HEK293 (cell line): ENCODE results near the gene CCBE1.

Experiments
- CTCF ChIP-seq: fragments of 450-650 bp; formaldehyde crosslinking; IDR thresholded peaks from 2 replicates; pipeline ENCODE4 v1.5.1; 2016; ENCODE audit warnings: missing biosample characterization, missing genetic modification characterization
- SP3 ChIP-seq: fragments of 450-650 bp; formaldehyde crosslinking; IDR thresholded peaks from 2 replicates; pipeline ENCODE4 v1.5.1; 2016; ENCODE audit warnings: missing biosample characterization, missing genetic modification characterization
- ZNF133 ChIP-seq: fragments of 450-650 bp; formaldehyde crosslinking; IDR thresholded peaks from 2 replicates; pipeline ENCODE4 v1.5.1; 2016; ENCODE audit warnings: missing biosample characterization, missing genetic modification characterization
- ZNF214 ChIP-seq: fragments of 450-650 bp; formaldehyde crosslinking; IDR thresholded peaks from 2 replicates; pipeline ENCODE4 v1.5.1; 2017; ENCODE audit warnings: missing biosample characterization, mild to moderate bottlenecking, missing genetic modification characterization, borderline replicate concordance
- ZNF274 ChIP-seq, 2 experiments: fragments of 200-500 bp in 1 of 2; fragments of 450-650 bp in 1 of 2; sonication (Bioruptor generic) in 1 of 2; formaldehyde crosslinking in 1 of 2; IDR thresholded peaks; 2 replicates each; pipeline versions ENCODE4 v1.5.1 to v1.6.1; 2014 to 2016; ENCODE audit warnings: borderline replicate concordance in 1 of 2, inconsistent platforms in 1 of 2, low read length in 1 of 2, missing biosample characterization in 1 of 2, missing genetic modification characterization in 1 of 2
- ZNF488 ChIP-seq: fragments of 450-650 bp; formaldehyde crosslinking; IDR thresholded peaks from 2 replicates; pipeline ENCODE4 v1.5.1; 2016; ENCODE audit warnings: missing biosample characterization, missing genetic modification characterization
- ZNF549 ChIP-seq: fragments of 450-650 bp; IDR thresholded peaks from 2 replicates; pipeline ENCODE4 v1.5.1; 2018; ENCODE audit warnings: missing biosample characterization, missing genetic modification characterization, mild to moderate bottlenecking, inconsistent platforms, moderate library complexity
- ZNF747 ChIP-seq: fragments of 450-650 bp; formaldehyde crosslinking; IDR thresholded peaks from 2 replicates; pipeline ENCODE4 v1.5.1; 2016; ENCODE audit warnings: missing biosample characterization, missing genetic modification characterization
- TF ChIP-seq, protein P1 (sequence below): fragments of 450-650 bp; formaldehyde crosslinking; conservative IDR thresholded peaks from 2 replicates; pipeline ENCODE4 v1.5.1; 2016; ENCODE audit warnings: low read depth, missing biosample characterization, missing genetic modification characterization
- TF ChIP-seq, protein P2 (sequence below): fragments of 450-650 bp; formaldehyde crosslinking; IDR thresholded peaks from 2 replicates; pipeline ENCODE4 v1.5.1; 2017; ENCODE audit warnings: missing biosample characterization, missing genetic modification characterization
- TF ChIP-seq, protein P3 (sequence below): fragments of 450-650 bp; formaldehyde crosslinking; IDR thresholded peaks from 2 replicates; pipeline ENCODE4 v1.5.1; 2016; ENCODE audit warnings: missing biosample characterization, missing genetic modification characterization
- TF ChIP-seq, protein P4 (sequence below): fragments of 450-650 bp; formaldehyde crosslinking; IDR thresholded peaks from 2 replicates; pipeline ENCODE4 v1.5.1; 2016; ENCODE audit warnings: missing biosample characterization, missing genetic modification characterization
- TF ChIP-seq, protein P5 (sequence below): IDR thresholded peaks from 2 replicates; pipeline ENCODE4 v1.6.1; 2011; ENCODE audit warnings: mild to moderate bottlenecking, low read depth, low read length, borderline replicate concordance

DNA sequence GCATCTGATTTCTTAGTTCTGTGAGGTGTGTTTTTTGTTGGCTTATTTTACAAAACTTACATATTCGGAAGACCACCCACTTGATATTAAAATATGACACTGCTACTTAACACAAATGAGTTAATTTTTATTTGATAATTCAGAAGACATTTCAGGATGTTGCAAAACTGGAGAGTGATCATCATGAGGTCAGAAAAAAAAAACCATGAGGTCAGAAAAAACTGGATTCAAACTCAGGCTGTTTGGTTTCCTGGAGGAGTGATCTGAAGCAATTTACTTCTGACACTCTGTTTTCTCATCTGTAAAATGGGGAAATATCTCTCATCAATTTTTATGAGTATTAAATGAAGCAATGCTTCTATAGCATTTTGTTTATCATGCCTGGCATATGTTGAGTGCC, 1.8 kb upstream of the CCBE1 start:
- no peak for TF ChIP-seq ZNF214 (tag by site-specific recombination)
- TF ChIP-seq CTCF = no peak
- TF ChIP-seq, protein P1, sequence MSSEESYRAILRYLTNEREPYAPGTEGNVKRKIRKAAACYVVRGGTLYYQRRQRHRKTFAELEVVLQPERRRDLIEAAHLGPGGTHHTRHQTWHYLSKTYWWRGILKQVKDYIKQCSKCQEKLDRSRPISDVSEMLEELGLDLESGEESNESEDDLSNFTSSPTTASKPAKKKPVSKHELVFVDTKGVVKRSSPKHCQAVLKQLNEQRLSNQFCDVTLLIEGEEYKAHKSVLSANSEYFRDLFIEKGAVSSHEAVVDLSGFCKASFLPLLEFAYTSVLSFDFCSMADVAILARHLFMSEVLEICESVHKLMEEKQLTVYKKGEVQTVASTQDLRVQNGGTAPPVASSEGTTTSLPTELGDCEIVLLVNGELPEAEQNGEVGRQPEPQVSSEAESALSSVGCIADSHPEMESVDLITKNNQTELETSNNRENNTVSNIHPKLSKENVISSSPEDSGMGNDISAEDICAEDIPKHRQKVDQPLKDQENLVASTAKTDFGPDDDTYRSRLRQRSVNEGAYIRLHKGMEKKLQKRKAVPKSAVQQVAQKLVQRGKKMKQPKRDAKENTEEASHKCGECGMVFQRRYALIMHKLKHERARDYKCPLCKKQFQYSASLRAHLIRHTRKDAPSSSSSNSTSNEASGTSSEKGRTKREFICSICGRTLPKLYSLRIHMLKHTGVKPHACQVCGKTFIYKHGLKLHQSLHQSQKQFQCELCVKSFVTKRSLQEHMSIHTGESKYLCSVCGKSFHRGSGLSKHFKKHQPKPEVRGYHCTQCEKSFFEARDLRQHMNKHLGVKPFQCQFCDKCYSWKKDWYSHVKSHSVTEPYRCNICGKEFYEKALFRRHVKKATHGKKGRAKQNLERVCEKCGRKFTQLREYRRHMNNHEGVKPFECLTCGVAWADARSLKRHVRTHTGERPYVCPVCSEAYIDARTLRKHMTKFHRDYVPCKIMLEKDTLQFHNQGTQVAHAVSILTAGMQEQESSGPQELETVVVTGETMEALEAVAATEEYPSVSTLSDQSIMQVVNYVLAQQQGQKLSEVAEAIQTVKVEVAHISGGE (tag by site-specific recombination) = no peak
- no peak for TF ChIP-seq ZNF274 (IDR thresholded peaks at IDR 0.05; ENCODE audit: low read length)
- TF ChIP-seq ZNF274 (tag by site-specific recombination; IDR thresholded peaks at IDR 0.05; ENCODE audit: borderline replicate concordance) = no peak
- TF ChIP-seq, protein P2, sequence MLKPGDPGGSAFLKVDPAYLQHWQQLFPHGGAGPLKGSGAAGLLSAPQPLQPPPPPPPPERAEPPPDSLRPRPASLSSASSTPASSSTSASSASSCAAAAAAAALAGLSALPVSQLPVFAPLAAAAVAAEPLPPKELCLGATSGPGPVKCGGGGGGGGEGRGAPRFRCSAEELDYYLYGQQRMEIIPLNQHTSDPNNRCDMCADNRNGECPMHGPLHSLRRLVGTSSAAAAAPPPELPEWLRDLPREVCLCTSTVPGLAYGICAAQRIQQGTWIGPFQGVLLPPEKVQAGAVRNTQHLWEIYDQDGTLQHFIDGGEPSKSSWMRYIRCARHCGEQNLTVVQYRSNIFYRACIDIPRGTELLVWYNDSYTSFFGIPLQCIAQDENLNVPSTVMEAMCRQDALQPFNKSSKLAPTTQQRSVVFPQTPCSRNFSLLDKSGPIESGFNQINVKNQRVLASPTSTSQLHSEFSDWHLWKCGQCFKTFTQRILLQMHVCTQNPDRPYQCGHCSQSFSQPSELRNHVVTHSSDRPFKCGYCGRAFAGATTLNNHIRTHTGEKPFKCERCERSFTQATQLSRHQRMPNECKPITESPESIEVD = no peak
- no peak for TF ChIP-seq ZNF549
- no peak for TF ChIP-seq ZNF133 (tag by site-specific recombination)
- TF ChIP-seq ZNF747 (tag by site-specific recombination) = no peak
- TF ChIP-seq, protein P3, sequence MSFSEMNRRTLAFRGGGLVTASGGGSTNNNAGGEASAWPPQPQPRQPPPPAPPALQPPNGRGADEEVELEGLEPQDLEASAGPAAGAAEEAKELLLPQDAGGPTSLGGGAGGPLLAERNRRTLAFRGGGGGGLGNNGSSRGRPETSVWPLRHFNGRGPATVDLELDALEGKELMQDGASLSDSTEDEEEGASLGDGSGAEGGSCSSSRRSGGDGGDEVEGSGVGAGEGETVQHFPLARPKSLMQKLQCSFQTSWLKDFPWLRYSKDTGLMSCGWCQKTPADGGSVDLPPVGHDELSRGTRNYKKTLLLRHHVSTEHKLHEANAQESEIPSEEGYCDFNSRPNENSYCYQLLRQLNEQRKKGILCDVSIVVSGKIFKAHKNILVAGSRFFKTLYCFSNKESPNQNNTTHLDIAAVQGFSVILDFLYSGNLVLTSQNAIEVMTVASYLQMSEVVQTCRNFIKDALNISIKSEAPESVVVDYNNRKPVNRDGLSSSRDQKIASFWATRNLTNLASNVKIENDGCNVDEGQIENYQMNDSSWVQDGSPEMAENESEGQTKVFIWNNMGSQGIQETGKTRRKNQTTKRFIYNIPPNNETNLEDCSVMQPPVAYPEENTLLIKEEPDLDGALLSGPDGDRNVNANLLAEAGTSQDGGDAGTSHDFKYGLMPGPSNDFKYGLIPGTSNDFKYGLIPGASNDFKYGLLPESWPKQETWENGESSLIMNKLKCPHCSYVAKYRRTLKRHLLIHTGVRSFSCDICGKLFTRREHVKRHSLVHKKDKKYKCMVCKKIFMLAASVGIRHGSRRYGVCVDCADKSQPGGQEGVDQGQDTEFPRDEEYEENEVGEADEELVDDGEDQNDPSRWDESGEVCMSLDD (tag by site-specific recombination) = no peak
- TF ChIP-seq, protein P4, sequence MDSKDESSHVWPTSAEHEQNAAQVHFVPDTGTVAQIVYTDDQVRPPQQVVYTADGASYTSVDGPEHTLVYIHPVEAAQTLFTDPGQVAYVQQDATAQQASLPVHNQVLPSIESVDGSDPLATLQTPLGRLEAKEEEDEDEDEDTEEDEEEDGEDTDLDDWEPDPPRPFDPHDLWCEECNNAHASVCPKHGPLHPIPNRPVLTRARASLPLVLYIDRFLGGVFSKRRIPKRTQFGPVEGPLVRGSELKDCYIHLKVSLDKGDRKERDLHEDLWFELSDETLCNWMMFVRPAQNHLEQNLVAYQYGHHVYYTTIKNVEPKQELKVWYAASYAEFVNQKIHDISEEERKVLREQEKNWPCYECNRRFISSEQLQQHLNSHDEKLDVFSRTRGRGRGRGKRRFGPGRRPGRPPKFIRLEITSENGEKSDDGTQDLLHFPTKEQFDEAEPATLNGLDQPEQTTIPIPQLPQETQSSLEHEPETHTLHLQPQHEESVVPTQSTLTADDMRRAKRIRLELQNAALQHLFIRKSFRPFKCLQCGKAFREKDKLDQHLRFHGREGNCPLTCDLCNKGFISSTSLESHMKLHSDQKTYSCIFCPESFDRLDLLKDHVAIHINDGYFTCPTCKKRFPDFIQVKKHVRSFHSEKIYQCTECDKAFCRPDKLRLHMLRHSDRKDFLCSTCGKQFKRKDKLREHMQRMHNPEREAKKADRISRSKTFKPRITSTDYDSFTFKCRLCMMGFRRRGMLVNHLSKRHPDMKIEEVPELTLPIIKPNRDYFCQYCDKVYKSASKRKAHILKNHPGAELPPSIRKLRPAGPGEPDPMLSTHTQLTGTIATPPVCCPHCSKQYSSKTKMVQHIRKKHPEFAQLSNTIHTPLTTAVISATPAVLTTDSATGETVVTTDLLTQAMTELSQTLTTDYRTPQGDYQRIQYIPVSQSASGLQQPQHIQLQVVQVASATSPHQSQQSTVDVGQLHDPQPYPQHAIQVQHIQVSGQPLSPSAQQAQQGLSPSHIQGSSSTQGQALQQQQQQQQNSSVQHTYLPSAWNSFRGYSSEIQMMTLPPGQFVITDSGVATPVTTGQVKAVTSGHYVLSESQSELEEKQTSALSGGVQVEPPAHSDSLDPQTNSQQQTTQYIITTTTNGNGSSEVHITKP (tag by site-specific recombination) = no peak
- TF ChIP-seq ZNF488 = no peak
- TF ChIP-seq, protein P5, sequence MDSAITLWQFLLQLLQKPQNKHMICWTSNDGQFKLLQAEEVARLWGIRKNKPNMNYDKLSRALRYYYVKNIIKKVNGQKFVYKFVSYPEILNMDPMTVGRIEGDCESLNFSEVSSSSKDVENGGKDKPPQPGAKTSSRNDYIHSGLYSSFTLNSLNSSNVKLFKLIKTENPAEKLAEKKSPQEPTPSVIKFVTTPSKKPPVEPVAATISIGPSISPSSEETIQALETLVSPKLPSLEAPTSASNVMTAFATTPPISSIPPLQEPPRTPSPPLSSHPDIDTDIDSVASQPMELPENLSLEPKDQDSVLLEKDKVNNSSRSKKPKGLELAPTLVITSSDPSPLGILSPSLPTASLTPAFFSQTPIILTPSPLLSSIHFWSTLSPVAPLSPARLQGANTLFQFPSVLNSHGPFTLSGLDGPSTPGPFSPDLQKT = no peak
- TF ChIP-seq SP3 (tag by site-specific recombination) = no peak
